SK-N-SH treated with all-trans-retinoic acid at 6 μM for 48 hours (cell line): ENCODE results near the gene POLR2F.

Experiments
- ATAC-seq: fragments of 200-7000 bp; cut with Tn5 transposase; 3 replicates; pipeline ENCODE4 v1.9.1; 2020; ENCODE audit warnings: mild to moderate bottlenecking, moderate library complexity
- ARNTL ChIP-seq: fragments of 450-650 bp; formaldehyde crosslinking; IDR thresholded peaks from 2 replicates; pipeline ENCODE4 v1.5.0; 2020; ENCODE audit warnings: low read depth, mild to moderate bottlenecking, moderate library complexity, borderline replicate concordance
- CREB5 ChIP-seq: fragments of 250-450 bp; sonication (Bioruptor Pico); IDR thresholded peaks from 2 replicates; pipeline ENCODE4 v1.5.1; 2020; ENCODE audit warnings: low read depth, mild to moderate bottlenecking, moderate library complexity
- CSDC2 ChIP-seq: fragments of 250-450 bp; sonication (Bioruptor Pico); IDR thresholded peaks from 2 replicates; pipeline ENCODE4 v1.5.0; 2020; ENCODE audit warnings: mild to moderate bottlenecking, moderate library complexity
- CSRNP3 ChIP-seq: fragments of 250-450 bp; sonication (Bioruptor Pico); IDR thresholded peaks from 2 replicates; pipeline ENCODE4 v1.5.1; 2021; ENCODE audit warnings: mild to moderate bottlenecking, moderate library complexity
- ESRRG ChIP-seq: fragments of 250-450 bp; sonication (Bioruptor Pico); IDR thresholded peaks from 2 replicates; pipeline ENCODE4 v1.6.1; 2021; ENCODE audit warnings: mild to moderate bottlenecking
- PATZ1 ChIP-seq: fragments of 250-450 bp; sonication (Bioruptor Pico); IDR thresholded peaks from 2 replicates; pipeline ENCODE4 v1.8.0; 2020; ENCODE audit warnings: mild to moderate bottlenecking, moderate library complexity, borderline replicate concordance
- POU6F1 ChIP-seq: fragments of 250-450 bp; sonication (Bioruptor Pico); IDR thresholded peaks from 2 replicates; pipeline ENCODE4 v1.8.0; 2021; ENCODE audit warnings: low read depth, mild to moderate bottlenecking, moderate library complexity, borderline replicate concordance
- SNAI2 ChIP-seq: fragments of 250-450 bp; sonication (Bioruptor Pico); IDR thresholded peaks from 2 replicates; pipeline ENCODE4 v1.5.0; 2020; ENCODE audit warnings: mild to moderate bottlenecking, moderate library complexity
- TOX ChIP-seq: fragments of 250-450 bp; sonication (Bioruptor Pico); IDR thresholded peaks from 2 replicates; pipeline ENCODE4 v1.8.0; 2021; ENCODE audit warnings: mild to moderate bottlenecking, moderate library complexity, borderline replicate concordance
- TSHZ2 ChIP-seq: fragments of 250-450 bp; sonication (Bioruptor Pico); IDR thresholded peaks from 2 replicates; pipeline ENCODE4 v1.5.0; 2020; ENCODE audit warnings: mild to moderate bottlenecking, moderate library complexity
- ZC3H10 ChIP-seq: fragments of 250-450 bp; sonication (Bioruptor Pico); IDR thresholded peaks from 2 replicates; pipeline ENCODE4 v1.5.1; 2021; ENCODE audit warnings: mild to moderate bottlenecking, moderate library complexity
- ZFP3 ChIP-seq: fragments of 250-450 bp; sonication (Bioruptor Pico); IDR thresholded peaks from 2 replicates; pipeline ENCODE4 v1.5.0; 2020; ENCODE audit warnings: mild to moderate bottlenecking, moderate library complexity
- ZFP30 ChIP-seq: fragments of 450-650 bp; formaldehyde crosslinking; IDR thresholded peaks from 2 replicates; pipeline ENCODE4 v1.5.0; 2022; ENCODE audit warnings: mild to moderate bottlenecking, moderate library complexity
- ZNF70 ChIP-seq: fragments of 450-650 bp; formaldehyde crosslinking; IDR thresholded peaks from 2 replicates; pipeline ENCODE4 v1.5.0; 2020; ENCODE audit warnings: mild to moderate bottlenecking, moderate library complexity

Gene POLR2F

GRCh38 chr22:38014083-38014482 is 60.6 kb downstream of the POLR2F start:
- no peak for TF ChIP-seq ZFP30 (CRISPR knock-in tag)
- no peak for TF ChIP-seq TSHZ2 (CRISPR knock-in tag)
- no peak for TF ChIP-seq CSRNP3 (CRISPR knock-in tag)
- no peak for TF ChIP-seq PATZ1
- TF ChIP-seq SNAI2 (CRISPR knock-in tag): no peak
- no peak for TF ChIP-seq ESRRG (CRISPR knock-in tag)
- no peak for TF ChIP-seq ARNTL (CRISPR knock-in tag)
- no peak for ATAC-seq

GRCh38 chr22:38016182-38017151 is 63.0 kb downstream of the POLR2F start:
- TF ChIP-seq ESRRG (CRISPR knock-in tag) (no peak), ZFP30 (CRISPR knock-in tag) (no peak), CSRNP3 (CRISPR knock-in tag) (no peak), TSHZ2 (CRISPR knock-in tag) (no peak), POU6F1 (CRISPR knock-in tag) (no peak), PATZ1 (no peak), ZNF70 (CRISPR knock-in tag) (no peak), CSDC2 (CRISPR knock-in tag) (no peak), TOX (CRISPR knock-in tag) (no peak), ZFP3 (no peak), CREB5 (no peak), ZC3H10 (CRISPR knock-in tag) (no peak)
- no peak for ATAC-seq
